Right atrium auricular region (tissue), 2 donors: Measurements from ENCODE around the gene FAM78B. TPM values are rescaled to one million over a fixed set of nuclear protein-coding genes. Genes with fewer than 3 reads are reported as not detected.

Experiments
- DNase-seq: peaks from one replicate; pipeline ENCODE4 v3.0.0-alpha.2; 2019; ENCODE audit warnings: low spot score
- H3K27ac ChIP-seq, 2 donors: fragments of 200-600 bp; sonication (generic); 1 replicate in 1 of 2; 2 replicates in 1 of 2; pipeline ENCODE4 v1.5.1; 2016 to 2019
- H3K27me3 ChIP-seq, 2 donors: fragments of 200-600 bp; sonication (generic); one replicate each; pipeline versions ENCODE4 v1.5.1 to v1.6.0; 2017 to 2019
- H3K36me3 ChIP-seq: fragments of 200-600 bp; sonication (generic); one replicate; pipeline ENCODE4 v1.5.1; 2016
- H3K4me1 ChIP-seq, 2 donors: fragments of 200-600 bp; sonication (generic); one replicate each; pipeline versions ENCODE4 v1.5.1 to v1.6.0; 2017 to 2019
- H3K4me3 ChIP-seq, 2 donors: fragments of 200-600 bp; sonication (generic); 1 replicate in 1 of 2; 2 replicates in 1 of 2; pipeline ENCODE4 v1.5.1; 2017 to 2019; ENCODE audit warnings: mild to moderate bottlenecking in 1 of 2, moderate library complexity in 1 of 2
- H3K9me3 ChIP-seq, 2 donors: fragments of 200-600 bp; sonication (generic); one replicate each; pipeline ENCODE4 v1.5.1; 2019
- total RNA-seq, 2 donors: library from RNA; depleted of rRNA; stranded (reverse); fragments of >200 nt; gene quantifications; one replicate each; pipeline ENCODE4 v1.1.0, GENCODE V29; 2016
- TF ChIP-seq, protein P1 (sequence below), 2 donors: fragments of 200-600 bp; sonication (generic); IDR thresholded peaks; one replicate each; pipeline ENCODE4 v1.5.1; 2019; ENCODE audit warnings: antibody characterized with exemption in 2 of 2

The FAM78B gene
- total RNA-seq, 2 donors from 2014 or later: 1.8 to 2.9 TPM

DNA sequence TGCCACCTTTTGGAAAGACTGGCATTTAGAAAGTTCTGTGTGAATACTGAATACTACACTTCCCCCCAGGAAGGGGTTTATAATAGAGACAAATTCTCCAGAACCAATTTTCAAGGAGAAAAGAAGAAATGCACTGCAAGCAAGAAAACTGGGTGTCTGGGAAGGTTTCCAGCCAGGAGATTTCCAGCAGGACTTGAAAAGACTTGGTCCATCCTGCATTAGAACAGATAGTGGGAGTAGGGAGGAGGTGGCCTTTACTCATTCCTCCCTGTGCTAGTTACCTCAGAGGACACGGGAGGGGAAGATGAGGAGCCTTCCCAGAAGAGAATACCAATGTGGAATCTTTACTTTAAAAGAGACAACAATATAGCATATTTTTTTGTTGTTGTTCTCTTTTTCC lies 52.4 kb downstream of the FAM78B start:
- H3K4me3 ChIP-seq: no peak overlapping the region
- H3K9me3 ChIP-seq: no peaks in the 10 kb centered on the region
- no peak for DNase-seq
- no peak overlapping the region for H3K27ac ChIP-seq
- H3K36me3 ChIP-seq: no peaks in the 10 kb centered on the region
- TF ChIP-seq, protein P1, sequence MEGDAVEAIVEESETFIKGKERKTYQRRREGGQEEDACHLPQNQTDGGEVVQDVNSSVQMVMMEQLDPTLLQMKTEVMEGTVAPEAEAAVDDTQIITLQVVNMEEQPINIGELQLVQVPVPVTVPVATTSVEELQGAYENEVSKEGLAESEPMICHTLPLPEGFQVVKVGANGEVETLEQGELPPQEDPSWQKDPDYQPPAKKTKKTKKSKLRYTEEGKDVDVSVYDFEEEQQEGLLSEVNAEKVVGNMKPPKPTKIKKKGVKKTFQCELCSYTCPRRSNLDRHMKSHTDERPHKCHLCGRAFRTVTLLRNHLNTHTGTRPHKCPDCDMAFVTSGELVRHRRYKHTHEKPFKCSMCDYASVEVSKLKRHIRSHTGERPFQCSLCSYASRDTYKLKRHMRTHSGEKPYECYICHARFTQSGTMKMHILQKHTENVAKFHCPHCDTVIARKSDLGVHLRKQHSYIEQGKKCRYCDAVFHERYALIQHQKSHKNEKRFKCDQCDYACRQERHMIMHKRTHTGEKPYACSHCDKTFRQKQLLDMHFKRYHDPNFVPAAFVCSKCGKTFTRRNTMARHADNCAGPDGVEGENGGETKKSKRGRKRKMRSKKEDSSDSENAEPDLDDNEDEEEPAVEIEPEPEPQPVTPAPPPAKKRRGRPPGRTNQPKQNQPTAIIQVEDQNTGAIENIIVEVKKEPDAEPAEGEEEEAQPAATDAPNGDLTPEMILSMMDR (IDR thresholded peaks at IDR 0.05): no peak
- no peaks in the 10 kb centered on the region for H3K4me1 ChIP-seq
- H3K27me3 ChIP-seq: no peaks in the 10 kb centered on the region

DNA sequence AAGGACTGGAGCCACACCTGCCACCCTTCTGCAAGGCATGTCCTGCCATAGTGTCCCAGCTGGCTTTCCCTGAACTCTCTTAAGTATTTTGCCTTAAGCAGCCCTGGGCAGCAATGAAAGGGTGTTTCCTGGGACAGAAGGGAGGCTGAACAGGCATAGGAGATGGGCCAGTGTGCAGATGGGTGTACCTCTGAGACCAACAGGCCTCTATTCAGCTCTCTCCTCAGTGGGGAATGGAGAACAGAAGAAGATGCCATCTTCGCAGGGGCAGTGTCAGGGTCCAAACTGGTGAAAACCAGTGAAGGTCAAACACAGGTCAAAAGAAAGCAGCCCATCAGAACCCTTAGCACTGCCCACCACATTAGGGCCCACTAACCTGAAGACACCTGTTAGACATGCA lies 53.2 kb downstream of the FAM78B start:
- Histone ChIP-seq H3K9me3 (no peaks in the 10 kb centered on the region), H3K36me3 (no peaks in the 10 kb centered on the region), H3K27ac (no peak overlapping the region), H3K4me1 (no peaks in the 10 kb centered on the region), H3K4me3 (no peak overlapping the region), H3K27me3 (no peaks in the 10 kb centered on the region)
- TF ChIP-seq, protein P1 (IDR thresholded peaks at IDR 0.05): no peak
- DNase-seq: no peak

DNA sequence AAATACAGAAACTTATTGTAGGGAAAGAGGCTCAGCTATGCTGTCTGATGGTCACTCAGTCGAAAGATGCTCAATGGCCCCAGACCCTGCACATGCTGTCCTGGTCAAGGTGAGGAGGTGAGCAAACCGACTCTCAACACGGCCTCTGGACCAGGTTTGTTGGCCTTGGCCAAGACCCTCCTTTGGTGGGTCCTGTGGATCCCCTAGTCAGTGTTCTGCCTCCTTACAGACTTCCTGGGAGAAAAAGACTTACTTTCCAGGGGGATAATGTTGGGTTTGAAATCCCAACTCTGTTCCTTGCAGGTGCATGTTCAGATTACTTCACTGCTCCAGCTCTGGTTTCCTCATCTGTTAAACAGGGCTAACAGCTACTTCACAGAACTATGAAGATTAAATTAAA lies 53.8 kb downstream of the FAM78B start:
- Histone ChIP-seq H3K36me3 (no peaks in the 10 kb centered on the region), H3K27me3 (no peaks in the 10 kb centered on the region), H3K9me3 (no peaks in the 10 kb centered on the region), H3K4me1 (no peaks in the 10 kb centered on the region), H3K27ac (no peak overlapping the region), H3K4me3 (no peak overlapping the region)
- TF ChIP-seq, protein P1 (IDR thresholded peaks at IDR 0.05): no peak
- no peak for DNase-seq

DNA sequence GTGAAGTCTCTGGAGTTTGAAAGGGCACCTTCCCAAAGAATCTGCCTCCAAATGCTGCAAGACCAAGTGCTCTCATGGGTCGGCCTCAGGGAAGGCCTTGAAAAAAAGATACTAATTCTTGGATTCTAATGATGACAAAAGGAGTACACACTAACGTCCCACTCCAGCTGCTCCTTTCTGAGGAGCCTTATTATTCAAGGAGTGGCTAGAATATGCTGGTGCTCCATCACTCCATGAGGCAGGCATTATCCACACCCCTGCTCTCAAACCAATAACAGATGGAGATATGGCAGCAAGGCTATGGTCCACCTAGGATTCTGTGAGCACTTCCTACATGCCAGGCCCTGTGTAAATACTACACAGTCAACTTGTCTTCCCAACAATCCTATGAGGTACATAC lies 54.4 kb downstream of the FAM78B start:
- TF ChIP-seq, protein P1 (IDR thresholded peaks at IDR 0.05): no peak
- DNase-seq: no peak

DNA sequence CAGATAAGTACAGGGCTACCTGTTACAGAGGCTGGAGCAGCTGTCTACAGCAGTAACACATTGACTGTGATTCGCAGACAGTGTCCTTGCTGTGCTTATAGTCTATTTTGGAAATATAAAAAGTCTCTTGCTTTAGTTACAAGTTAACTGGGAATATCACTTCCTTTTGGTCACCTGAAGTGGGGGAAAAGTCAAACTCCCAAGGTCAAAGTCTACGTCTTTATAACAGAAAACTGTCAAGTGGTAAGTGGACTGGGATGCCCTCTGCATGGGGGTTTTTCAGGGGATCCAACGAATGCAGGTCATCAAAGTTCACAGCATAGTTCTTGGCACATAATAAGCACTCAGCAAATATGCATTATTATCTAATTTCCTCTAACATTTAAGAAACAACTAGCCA lies 55.4 kb downstream of the FAM78B start:
- TF ChIP-seq, protein P1 (IDR thresholded peaks at IDR 0.05): no peak
- Histone ChIP-seq H3K4me3 (no peak overlapping the region), H3K27ac (no peak overlapping the region), H3K9me3 (no peaks in the 10 kb centered on the region), H3K36me3 (no peaks in the 10 kb centered on the region), H3K27me3 (no peaks in the 10 kb centered on the region), H3K4me1 (no peaks in the 10 kb centered on the region)
- no peak for DNase-seq

More for the DNA sequence above, 54.4 kb downstream of the FAM78B start:
- Histone ChIP-seq H3K4me3 (no peak overlapping the region), H3K27ac (no peak overlapping the region), H3K36me3 (no peaks in the 10 kb centered on the region), H3K4me1 (no peaks in the 10 kb centered on the region), H3K9me3 (no peaks in the 10 kb centered on the region), H3K27me3 (no peaks in the 10 kb centered on the region)

DNA sequence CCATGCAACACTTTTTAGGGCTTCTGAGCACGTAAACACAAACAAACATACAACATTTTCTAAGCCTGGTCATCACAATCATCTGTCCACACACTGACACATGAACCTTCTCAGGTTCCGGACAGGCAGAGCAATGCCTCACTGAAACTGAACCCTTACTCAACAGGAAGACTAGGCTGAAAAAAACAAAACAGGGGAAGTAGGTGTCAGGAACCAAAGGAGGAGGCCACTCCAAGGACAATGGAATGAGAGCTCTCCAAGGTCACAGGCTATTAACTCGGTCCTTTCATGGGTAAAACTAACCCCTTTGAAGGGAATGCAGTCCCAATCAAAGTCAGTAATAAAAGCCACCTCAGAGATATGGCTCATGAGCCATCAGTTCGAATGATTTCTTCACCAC lies 76.6 kb downstream of the FAM78B start:
- TF ChIP-seq, protein P1 (IDR thresholded peaks at IDR 0.05): no peak
- no peaks in the 10 kb centered on the region for H3K9me3 ChIP-seq
- H3K4me1 ChIP-seq: no peaks in the 10 kb centered on the region
- no peak overlapping the region for H3K27ac ChIP-seq
- H3K27me3 ChIP-seq: no peaks in the 10 kb centered on the region
- no peak overlapping the region for H3K4me3 ChIP-seq
- no peaks in the 10 kb centered on the region for H3K36me3 ChIP-seq
- no peak for DNase-seq
